WTC11 (cell line): ENCODE data around the gene GABRG3.

Experiments used
- FOXJ3 ChIP-seq: sonication (generic); formaldehyde crosslinking; IDR thresholded peaks from 2 replicates; pipeline ENCODE4 v1.9.0; 2021; ENCODE audit warnings: missing genetic modification reagents, mild to moderate bottlenecking, borderline replicate concordance
- GABPB1 ChIP-seq: sonication (generic); formaldehyde crosslinking; IDR thresholded peaks from 2 replicates; pipeline ENCODE4 v1.8.1; 2023; ENCODE audit warnings: mild to moderate bottlenecking, missing genetic modification reagents
- NFYB ChIP-seq: sonication (generic); formaldehyde crosslinking; conservative IDR thresholded peaks from 2 replicates; pipeline ENCODE4 v1.8.0; 2022; ENCODE audit warnings: low read depth, missing genetic modification reagents
- SP1 ChIP-seq: sonication (generic); formaldehyde crosslinking; conservative IDR thresholded peaks from 2 replicates; pipeline ENCODE4 v1.8.1; 2022; ENCODE audit warnings: missing genetic modification reagents
- TEAD1 ChIP-seq: sonication (generic); formaldehyde crosslinking; IDR thresholded peaks from 2 replicates; pipeline ENCODE4 v1.8.0; 2022; ENCODE audit warnings: mild to moderate bottlenecking, missing genetic modification reagents
- TF ChIP-seq, protein P1 (sequence below): sonication (generic); formaldehyde crosslinking; IDR thresholded peaks from 2 replicates; pipeline ENCODE4 v1.8.0; 2022; ENCODE audit warnings: mild to moderate bottlenecking, missing genetic modification reagents
- TF ChIP-seq, protein P2 (sequence below): fragments of 200-600 bp; IDR thresholded peaks from 2 replicates; pipeline ENCODE4 v1.8.0; 2022; ENCODE audit warnings: antibody characterized with exemption
- TF ChIP-seq, protein P3 (sequence below): sonication (generic); formaldehyde crosslinking; IDR thresholded peaks from 2 replicates; pipeline ENCODE4 v1.8.1; 2023; ENCODE audit warnings: mild to moderate bottlenecking, moderate library complexity, missing genetic modification reagents
- TF ChIP-seq, protein P4 (sequence below): sonication (generic); formaldehyde crosslinking; IDR thresholded peaks from 2 replicates; pipeline ENCODE4 v1.8.0; 2022; ENCODE audit warnings: mild to moderate bottlenecking, missing genetic modification reagents

DNA sequence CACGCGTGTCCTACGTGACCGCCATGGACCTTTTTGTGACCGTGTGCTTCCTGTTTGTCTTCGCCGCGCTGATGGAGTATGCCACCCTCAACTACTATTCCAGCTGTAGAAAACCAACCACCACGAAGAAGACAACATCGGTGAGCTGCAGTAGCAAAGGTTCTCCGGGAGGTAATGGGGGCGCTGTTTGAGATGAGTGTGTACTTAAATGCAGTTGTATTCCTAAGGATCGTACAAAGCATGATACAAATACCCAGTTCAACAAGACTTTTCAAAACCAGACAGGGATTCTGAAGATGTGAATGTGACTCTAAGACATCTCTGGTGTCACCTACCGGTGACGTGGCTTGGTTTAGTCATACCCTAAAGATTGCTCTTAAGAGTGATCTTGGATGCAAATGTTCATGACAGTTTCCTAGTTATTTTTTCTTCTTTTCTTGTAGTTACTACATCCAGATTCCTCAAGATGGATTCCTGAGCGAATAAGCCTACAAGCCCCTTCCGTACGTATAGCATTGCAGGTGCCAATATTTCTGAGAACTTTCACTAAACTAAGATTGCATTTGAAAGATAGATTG, 556.6 kb downstream of the GABRG3 start:
- TF ChIP-seq, protein P1, sequence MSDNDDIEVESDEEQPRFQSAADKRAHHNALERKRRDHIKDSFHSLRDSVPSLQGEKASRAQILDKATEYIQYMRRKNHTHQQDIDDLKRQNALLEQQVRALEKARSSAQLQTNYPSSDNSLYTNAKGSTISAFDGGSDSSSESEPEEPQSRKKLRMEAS (CRISPR knock-in tag) = no peak
- TF ChIP-seq, protein P2, sequence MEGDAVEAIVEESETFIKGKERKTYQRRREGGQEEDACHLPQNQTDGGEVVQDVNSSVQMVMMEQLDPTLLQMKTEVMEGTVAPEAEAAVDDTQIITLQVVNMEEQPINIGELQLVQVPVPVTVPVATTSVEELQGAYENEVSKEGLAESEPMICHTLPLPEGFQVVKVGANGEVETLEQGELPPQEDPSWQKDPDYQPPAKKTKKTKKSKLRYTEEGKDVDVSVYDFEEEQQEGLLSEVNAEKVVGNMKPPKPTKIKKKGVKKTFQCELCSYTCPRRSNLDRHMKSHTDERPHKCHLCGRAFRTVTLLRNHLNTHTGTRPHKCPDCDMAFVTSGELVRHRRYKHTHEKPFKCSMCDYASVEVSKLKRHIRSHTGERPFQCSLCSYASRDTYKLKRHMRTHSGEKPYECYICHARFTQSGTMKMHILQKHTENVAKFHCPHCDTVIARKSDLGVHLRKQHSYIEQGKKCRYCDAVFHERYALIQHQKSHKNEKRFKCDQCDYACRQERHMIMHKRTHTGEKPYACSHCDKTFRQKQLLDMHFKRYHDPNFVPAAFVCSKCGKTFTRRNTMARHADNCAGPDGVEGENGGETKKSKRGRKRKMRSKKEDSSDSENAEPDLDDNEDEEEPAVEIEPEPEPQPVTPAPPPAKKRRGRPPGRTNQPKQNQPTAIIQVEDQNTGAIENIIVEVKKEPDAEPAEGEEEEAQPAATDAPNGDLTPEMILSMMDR = peak; percentile 62
- TF ChIP-seq, protein P3, sequence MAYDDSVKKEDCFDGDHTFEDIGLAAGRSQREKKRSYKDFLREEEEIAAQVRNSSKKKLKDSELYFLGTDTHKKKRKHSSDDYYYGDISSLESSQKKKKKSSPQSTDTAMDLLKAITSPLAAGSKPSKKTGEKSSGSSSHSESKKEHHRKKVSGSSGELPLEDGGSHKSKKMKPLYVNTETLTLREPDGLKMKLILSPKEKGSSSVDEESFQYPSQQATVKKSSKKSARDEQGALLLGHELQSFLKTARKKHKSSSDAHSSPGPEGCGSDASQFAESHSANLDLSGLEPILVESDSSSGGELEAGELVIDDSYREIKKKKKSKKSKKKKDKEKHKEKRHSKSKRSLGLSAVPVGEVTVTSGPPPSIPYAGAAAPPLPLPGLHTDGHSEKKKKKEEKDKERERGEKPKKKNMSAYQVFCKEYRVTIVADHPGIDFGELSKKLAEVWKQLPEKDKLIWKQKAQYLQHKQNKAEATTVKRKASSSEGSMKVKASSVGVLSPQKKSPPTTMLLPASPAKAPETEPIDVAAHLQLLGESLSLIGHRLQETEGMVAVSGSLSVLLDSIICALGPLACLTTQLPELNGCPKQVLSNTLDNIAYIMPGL (CRISPR knock-in tag) = no peak
- TF ChIP-seq FOXJ3 = no peak
- TF ChIP-seq GABPB1 (CRISPR knock-in tag) = no peak
- TF ChIP-seq, protein P4, sequence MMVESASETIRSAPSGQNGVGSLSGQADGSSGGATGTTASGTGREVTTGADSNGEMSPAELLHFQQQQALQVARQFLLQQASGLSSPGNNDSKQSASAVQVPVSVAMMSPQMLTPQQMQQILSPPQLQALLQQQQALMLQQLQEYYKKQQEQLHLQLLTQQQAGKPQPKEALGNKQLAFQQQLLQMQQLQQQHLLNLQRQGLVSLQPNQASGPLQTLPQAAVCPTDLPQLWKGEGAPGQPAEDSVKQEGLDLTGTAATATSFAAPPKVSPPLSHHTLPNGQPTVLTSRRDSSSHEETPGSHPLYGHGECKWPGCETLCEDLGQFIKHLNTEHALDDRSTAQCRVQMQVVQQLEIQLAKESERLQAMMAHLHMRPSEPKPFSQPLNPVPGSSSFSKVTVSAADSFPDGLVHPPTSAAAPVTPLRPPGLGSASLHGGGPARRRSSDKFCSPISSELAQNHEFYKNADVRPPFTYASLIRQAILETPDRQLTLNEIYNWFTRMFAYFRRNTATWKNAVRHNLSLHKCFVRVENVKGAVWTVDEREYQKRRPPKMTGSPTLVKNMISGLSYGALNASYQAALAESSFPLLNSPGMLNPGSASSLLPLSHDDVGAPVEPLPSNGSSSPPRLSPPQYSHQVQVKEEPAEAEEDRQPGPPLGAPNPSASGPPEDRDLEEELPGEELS (CRISPR knock-in tag) = no peak
- no peak for TF ChIP-seq SP1 (CRISPR knock-in tag)
- TF ChIP-seq TEAD1 = no peak
- TF ChIP-seq NFYB (CRISPR knock-in tag) = no peak
